GM12873 (cell line): ENCODE measurements around the gene POC1A.

Experiments used
- CTCF ChIP-seq: IDR thresholded peaks from 2 replicates; pipeline ENCODE4 v1.5.1; 2012; ENCODE audit warnings: low read depth, mild to moderate bottlenecking, moderate library complexity, low read length, control low read depth; ENCODE audit not compliant: insufficient read depth; ENCODE audit errors: missing control alignments

The POC1A gene

GRCh38 chr3:52086461-52086860 lies 67.8 kb downstream of the POC1A start:
- no peak for TF ChIP-seq CTCF

- no peak for TF ChIP-seq CTCF
Measured at GRCh38 chr3:52085681-52086282, 68.4 kb downstream of the POC1A start.

DNA sequence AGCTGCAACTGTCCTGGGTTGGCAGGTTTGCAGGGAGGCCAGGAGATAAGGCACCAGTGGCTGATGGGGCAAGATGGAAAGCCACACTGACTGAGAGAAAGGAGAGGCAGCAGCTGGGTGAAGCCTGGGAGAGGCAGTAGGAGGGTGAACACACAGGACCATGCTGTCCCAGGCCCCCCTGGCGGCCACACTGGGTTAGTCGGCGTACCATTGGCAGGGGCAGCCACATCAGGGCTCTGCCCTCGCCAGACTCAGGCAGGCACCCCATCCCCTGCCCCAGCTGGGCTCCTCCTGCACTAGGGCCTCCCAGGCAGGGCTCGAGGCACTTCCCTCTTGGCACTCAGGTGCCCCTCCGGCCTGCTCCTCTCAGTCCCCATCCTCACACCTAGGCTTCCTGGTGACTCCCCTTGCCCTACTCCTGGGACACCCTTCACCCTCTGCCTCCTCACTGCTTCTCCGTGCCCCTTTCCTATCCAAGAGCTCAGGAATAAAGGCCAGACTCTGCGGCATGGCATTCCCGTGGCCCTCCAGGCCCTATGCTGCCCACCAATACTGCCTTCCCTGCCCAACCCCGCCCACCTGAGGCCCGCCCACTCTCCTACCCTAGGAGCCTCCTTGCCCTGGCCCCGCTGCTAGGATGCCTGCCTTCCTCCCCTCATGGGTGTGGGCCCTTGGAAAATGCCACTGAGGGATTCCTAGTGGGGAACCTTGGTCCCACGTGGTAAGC lies 69.1 kb downstream of the POC1A start:
- TF ChIP-seq CTCF, result no peak

GRCh38 chr3:52084216-52084945 lies 69.8 kb downstream of the POC1A start:
- TF ChIP-seq CTCF, result no peak

GRCh38 chr3:52083556-52084087 lies 70.6 kb downstream of the POC1A start:
- TF ChIP-seq CTCF, result no peak

DNA sequence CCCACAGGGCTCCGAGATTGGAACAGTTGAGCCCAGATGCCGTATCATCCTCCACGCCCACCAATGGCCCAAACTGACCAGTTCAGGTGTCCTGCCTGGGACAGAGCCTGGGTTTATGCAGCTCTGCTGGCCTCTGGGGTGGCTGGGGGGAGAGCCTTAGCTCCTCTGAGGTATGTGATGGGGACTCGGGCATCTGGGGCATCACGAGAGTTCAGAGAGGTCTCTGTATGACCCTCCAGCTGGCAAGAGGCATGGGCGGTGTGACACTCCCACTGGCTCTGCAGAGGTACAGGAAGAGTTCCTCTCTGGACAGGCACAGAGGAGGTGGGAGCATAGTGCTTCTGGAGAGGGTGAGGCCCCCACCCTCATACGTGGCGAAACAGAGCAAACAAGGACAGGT lies 71.3 kb downstream of the POC1A start:
- TF ChIP-seq CTCF, result no peak
